Measurements from ENCODE around the gene RAB20. TPM values are rescaled to one million over a fixed set of nuclear protein-coding genes. Genes with fewer than 3 reads are reported as not detected.
A peak's percentile ranks its signal among the peaks of the same experiment; 100 is the strongest.

Gene RAB20
- total RNA-seq, 1 donor from 2014 or later, result 10.0 TPM

DNA sequence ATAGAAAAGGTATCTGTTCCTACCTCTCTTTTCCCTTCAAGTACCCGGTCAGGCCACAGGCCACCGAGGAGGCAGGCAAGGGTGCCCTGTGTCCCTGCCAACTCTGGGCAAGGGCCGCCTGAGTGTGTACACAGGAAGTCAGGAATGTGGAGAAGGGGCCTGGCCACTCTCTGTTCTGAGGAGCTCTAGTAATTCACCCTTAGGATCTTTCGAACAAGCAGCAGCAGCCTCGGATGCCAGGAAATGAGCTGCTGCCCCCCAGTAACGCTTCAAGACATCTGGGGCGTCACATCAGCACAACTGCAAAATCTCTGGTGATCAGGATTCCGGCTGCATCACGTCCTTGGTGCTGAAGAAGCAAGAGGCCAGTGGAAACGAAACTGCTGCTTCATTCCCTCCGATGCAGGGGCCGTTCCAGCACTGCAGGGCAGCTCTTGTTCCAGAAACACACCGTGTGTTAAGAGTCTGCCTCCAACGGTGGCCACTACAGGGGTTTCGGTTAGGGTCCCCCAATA is 2.0 kb downstream of the RAB20 start:
- H3K4me3 Mint-ChIP-seq (ENCODE audit: unreplicated experiment), result peak overlapping the region; percentile 96

DNA sequence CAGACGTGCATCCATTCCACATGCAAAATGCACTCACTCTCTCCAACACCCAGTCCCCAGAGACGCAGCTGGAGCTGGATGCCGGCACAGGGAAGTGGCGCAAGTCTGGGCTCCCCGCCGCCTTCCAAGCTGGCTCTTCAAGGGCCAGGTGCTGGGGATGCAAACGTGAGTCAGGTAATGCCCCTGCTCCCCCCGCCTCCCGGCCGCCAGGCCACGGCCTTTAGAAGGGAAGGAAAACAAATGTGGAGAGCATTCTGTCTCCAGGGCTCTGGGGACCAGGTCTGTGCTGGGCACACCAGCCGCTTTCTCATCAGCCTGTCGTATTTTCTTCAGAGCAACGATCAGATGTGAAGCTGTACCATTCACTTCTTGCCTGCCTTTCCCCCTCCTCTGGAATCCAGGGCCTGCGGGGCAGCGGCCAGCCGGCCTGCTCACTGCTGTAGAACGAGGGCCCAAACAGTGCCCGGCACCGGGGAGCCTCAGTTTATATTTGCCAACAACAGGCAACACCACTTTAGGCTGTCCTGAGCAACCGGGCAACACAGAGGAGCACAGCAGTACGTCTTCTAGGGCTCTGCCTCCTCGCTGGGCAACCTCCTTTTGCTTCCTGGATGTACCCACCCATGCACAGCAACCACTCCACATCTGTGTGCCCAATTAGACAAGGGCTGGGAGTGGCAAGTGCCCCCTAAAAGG is 3.8 kb downstream of the RAB20 start:
- H3K36me3 Mint-ChIP-seq (ENCODE audit: unreplicated experiment), result peaks cover 17% of the 10 kb centered on the region
- no peaks in the 10 kb centered on the region for H3K27me3 Mint-ChIP-seq (ENCODE audit: unreplicated experiment)
- peaks cover 29% of the 10 kb centered on the region for H3K4me1 Mint-ChIP-seq (ENCODE audit: unreplicated experiment)
- DNase-seq (ENCODE audit: extremely low spot score, unreplicated experiment), result no peak
- TF ChIP-seq, protein P1, sequence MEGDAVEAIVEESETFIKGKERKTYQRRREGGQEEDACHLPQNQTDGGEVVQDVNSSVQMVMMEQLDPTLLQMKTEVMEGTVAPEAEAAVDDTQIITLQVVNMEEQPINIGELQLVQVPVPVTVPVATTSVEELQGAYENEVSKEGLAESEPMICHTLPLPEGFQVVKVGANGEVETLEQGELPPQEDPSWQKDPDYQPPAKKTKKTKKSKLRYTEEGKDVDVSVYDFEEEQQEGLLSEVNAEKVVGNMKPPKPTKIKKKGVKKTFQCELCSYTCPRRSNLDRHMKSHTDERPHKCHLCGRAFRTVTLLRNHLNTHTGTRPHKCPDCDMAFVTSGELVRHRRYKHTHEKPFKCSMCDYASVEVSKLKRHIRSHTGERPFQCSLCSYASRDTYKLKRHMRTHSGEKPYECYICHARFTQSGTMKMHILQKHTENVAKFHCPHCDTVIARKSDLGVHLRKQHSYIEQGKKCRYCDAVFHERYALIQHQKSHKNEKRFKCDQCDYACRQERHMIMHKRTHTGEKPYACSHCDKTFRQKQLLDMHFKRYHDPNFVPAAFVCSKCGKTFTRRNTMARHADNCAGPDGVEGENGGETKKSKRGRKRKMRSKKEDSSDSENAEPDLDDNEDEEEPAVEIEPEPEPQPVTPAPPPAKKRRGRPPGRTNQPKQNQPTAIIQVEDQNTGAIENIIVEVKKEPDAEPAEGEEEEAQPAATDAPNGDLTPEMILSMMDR (IDR thresholded peaks at IDR 0.05), result no peak
- H3K27ac Mint-ChIP-seq (ENCODE audit: unreplicated experiment), result no peak overlapping the region
- no peak overlapping the region for H3K4me3 Mint-ChIP-seq (ENCODE audit: unreplicated experiment)
- H3K9me3 Mint-ChIP-seq (ENCODE audit: unreplicated experiment), result no peaks in the 10 kb centered on the region

More for the DNA sequence above, 2.0 kb downstream of the RAB20 start:
- TF ChIP-seq, protein P1 (IDR thresholded peaks at IDR 0.05), result no peak
- H3K27me3 Mint-ChIP-seq (ENCODE audit: unreplicated experiment), result no peaks in the 10 kb centered on the region
- peak overlapping the region; percentile 47 for H3K27ac Mint-ChIP-seq (ENCODE audit: unreplicated experiment)
- H3K9me3 Mint-ChIP-seq (ENCODE audit: unreplicated experiment), result no peaks in the 10 kb centered on the region
- H3K4me1 Mint-ChIP-seq (ENCODE audit: unreplicated experiment), result peaks cover 38% of the 10 kb centered on the region
- no peak for DNase-seq (ENCODE audit: extremely low spot score, unreplicated experiment)
- H3K36me3 Mint-ChIP-seq (ENCODE audit: unreplicated experiment), result peaks cover 15% of the 10 kb centered on the region

DNA sequence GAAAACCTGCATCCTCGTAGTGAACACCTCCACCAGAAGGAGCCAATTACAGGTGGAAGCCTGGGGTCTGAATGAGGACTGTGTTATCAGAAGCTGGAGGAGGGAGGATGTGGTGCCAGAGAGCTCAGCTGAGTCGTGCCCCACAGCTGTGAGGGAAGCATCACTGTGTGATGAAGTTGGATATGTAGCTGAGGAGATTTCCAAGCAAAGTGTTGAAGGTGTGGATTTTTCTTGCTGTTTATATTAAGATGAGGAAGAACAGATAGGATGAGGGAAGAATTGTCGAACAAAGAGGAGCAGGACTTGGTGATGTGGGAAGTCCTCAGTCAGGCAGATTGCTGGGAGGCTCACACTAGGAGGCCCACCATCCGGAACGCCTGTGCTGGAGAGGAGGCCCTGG is 4.4 kb downstream of the RAB20 start:
- no peak for DNase-seq (ENCODE audit: extremely low spot score, unreplicated experiment)
- TF ChIP-seq, protein P1 (IDR thresholded peaks at IDR 0.05), result no peak
- Mint-ChIP-seq H3K36me3 (ENCODE audit: unreplicated experiment) (peaks cover 17% of the 10 kb centered on the region), H3K27me3 (ENCODE audit: unreplicated experiment) (no peaks in the 10 kb centered on the region), H3K4me3 (ENCODE audit: unreplicated experiment) (no peak overlapping the region), H3K4me1 (ENCODE audit: unreplicated experiment) (peaks cover 22% of the 10 kb centered on the region), H3K27ac (ENCODE audit: unreplicated experiment) (no peak overlapping the region), H3K9me3 (ENCODE audit: unreplicated experiment) (no peaks in the 10 kb centered on the region)

DNA sequence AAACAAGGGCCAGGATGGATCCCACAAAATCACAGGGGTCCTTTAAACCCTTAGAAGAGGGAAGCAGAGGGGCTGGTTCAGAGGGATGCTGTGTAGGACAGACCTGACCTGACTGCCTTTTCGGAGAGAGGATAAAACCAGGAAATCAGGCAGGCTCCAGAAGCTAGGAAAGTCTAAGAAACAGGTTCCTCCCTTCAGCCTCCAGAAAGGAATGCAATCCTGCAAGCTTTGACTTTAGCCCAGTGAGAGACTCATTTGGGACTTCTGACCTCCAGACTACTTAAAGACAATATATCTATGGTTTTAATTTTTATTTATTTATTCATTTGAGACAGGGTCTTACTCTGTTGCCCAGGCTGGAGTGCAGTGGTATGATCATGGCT is 5.3 kb downstream of the RAB20 start:
- DNase-seq (ENCODE audit: extremely low spot score, unreplicated experiment), result no peak
- TF ChIP-seq, protein P1 (IDR thresholded peaks at IDR 0.05), result no peak
- Mint-ChIP-seq H3K9me3 (ENCODE audit: unreplicated experiment) (no peaks in the 10 kb centered on the region), H3K4me3 (ENCODE audit: unreplicated experiment) (no peak overlapping the region), H3K27ac (ENCODE audit: unreplicated experiment) (no peak overlapping the region), H3K27me3 (ENCODE audit: unreplicated experiment) (no peaks in the 10 kb centered on the region), H3K36me3 (ENCODE audit: unreplicated experiment) (peaks cover 17% of the 10 kb centered on the region), H3K4me1 (ENCODE audit: unreplicated experiment) (peaks cover 22% of the 10 kb centered on the region)

DNA sequence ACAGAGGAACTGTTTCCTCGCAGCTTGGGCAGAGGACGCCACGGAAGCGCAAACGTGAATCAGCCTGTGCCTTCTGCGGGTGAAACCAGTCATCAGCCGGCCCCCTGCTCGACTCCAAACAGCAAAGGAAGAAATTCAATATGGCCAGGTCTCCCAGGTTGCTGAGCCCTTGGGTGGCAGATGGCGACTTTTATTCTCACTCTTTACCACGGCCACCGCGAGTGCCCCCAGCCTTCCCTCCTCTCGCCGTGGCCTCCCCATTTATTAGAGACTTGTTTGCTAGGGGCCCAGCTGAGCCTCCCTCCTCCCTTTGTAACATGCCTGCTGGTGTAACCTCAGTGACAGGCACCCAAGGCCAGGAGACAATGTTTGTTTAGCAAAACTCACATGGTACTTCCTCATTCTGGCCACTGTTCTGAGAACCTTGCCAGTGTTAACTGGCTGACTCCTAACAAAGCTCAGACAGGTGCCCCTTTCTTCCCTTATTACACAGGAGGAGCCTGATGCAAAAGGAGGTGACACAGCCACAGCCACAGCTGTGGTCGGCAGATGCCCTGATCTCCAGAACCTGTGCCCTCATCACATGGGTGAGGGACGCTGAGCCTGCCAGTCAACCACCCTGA is 5.8 kb downstream of the RAB20 start:
- DNase-seq (ENCODE audit: extremely low spot score, unreplicated experiment), result no peak
- peaks cover 17% of the 10 kb centered on the region for H3K36me3 Mint-ChIP-seq (ENCODE audit: unreplicated experiment)
- H3K9me3 Mint-ChIP-seq (ENCODE audit: unreplicated experiment), result no peaks in the 10 kb centered on the region
- TF ChIP-seq, protein P1 (IDR thresholded peaks at IDR 0.05), result no peak
- H3K4me3 Mint-ChIP-seq (ENCODE audit: unreplicated experiment), result no peak overlapping the region
- no peak overlapping the region for H3K27ac Mint-ChIP-seq (ENCODE audit: unreplicated experiment)
- no peaks in the 10 kb centered on the region for H3K27me3 Mint-ChIP-seq (ENCODE audit: unreplicated experiment)
- H3K4me1 Mint-ChIP-seq (ENCODE audit: unreplicated experiment), result peaks cover 24% of the 10 kb centered on the region
